K562 (cell line): ENCODE measurements around the gene UBE2E1. TPM values are rescaled to one million over a fixed set of nuclear protein-coding genes. Genes with fewer than 3 reads are reported as not detected.

ENCODE experiments used
- FOSL1 ChIP-seq: fragments of 200-800 bp; sonication (Bioruptor generic); conservative IDR thresholded peaks from 2 replicates; pipeline ENCODE4 v1.6.1; 2016; ENCODE audit warnings: missing genetic modification characterization, missing compliant biosample characterization
- JUND ChIP-seq, 2 experiments: IDR thresholded peaks; 2 replicates in 1 of 2; 3 replicates in 1 of 2; pipeline ENCODE4 v1.6.1; 2011; ENCODE audit warnings: borderline replicate concordance in 2 of 2, low read depth in 2 of 2, low read length in 2 of 2, improper control_type of control experiment in 1 of 2, missing biosample characterization in 1 of 2, missing genetic modification characterization in 1 of 2, missing genetic modification reagents in 1 of 2
- MAFG ChIP-seq: fragments of 450-650 bp; conservative IDR thresholded peaks from 2 replicates; pipeline ENCODE4 v1.6.1; 2016; ENCODE audit warnings: missing genetic modification characterization, missing compliant biosample characterization
- ZNF165 ChIP-seq: fragments of 250-450 bp; sonication (Bioruptor Pico); IDR thresholded peaks from 2 replicates; pipeline ENCODE4 v1.4.0; 2020; ENCODE audit warnings: borderline replicate concordance
- ZNF408 ChIP-seq: fragments of 250-450 bp; sonication (Bioruptor Pico); IDR thresholded peaks from 2 replicates; pipeline ENCODE4 v1.4.0; 2020; ENCODE audit warnings: low read depth, mild to moderate bottlenecking, moderate library complexity
- ZNF592 ChIP-seq: fragments of 450-650 bp; IDR thresholded peaks from 2 replicates; pipeline ENCODE4 v1.6.1; 2017; ENCODE audit warnings: antibody characterized with exemption, mild to moderate bottlenecking
- polyA plus RNA-seq, 8 experiments: library from polyadenylated mRNA; depleted of rRNA in 4 of 8; stranded (reverse) in 5 of 8; unstranded in 3 of 8; fragments of >200 nt; fragmentation: Nextera tagmentation in 2 of 8; fragmentation: Illumina TruSeq in 1 of 8; extraction: Ambion mirVana in 2 of 8; extraction: Trizol in 1 of 8; gene quantifications; 2 replicates each; pipeline versions ENCODE4 v1.2.1 to v1.2.3, GENCODE V29; 2011 to 2014; ENCODE audit warnings: inconsistent platforms in 1 of 8, missing spikeins in 1 of 8
- total RNA-seq, 7 experiments: library from RNA; depleted of rRNA in 6 of 7; stranded (reverse); fragments of >200 nt in 6 of 7; fragmentation: Illumina TruSeq in 2 of 7; extraction: Trizol in 2 of 7; gene quantifications; 2 replicates each; pipeline versions ENCODE4 v1.2.1 to v1.2.3, GENCODE V29; 2011 to 2021; ENCODE audit warnings: low replicate concordance in 1 of 7
- TF ChIP-seq, protein P1 (sequence below): fragments of 250-450 bp; sonication (Bioruptor Pico); IDR thresholded peaks from 2 replicates; pipeline ENCODE4 v1.5.0; 2021; ENCODE audit warnings: mild to moderate bottlenecking, borderline replicate concordance
- TF ChIP-seq, protein P2 (sequence below): fragments of 450-650 bp; formaldehyde crosslinking; IDR thresholded peaks from 2 replicates; pipeline ENCODE4 v1.4.0; 2022; ENCODE audit warnings: missing genetic modification characterization
- TF ChIP-seq, protein P3 (sequence below): fragments of 250-450 bp; sonication (Bioruptor Pico); IDR thresholded peaks from 2 replicates; pipeline ENCODE4 v1.4.0; 2020; ENCODE audit warnings: mild to moderate bottlenecking, moderate library complexity, borderline replicate concordance
- TF ChIP-seq, protein P4 (sequence below): fragments of 450-650 bp; IDR thresholded peaks from 2 replicates; pipeline ENCODE4 v1.6.1; 2016; ENCODE audit warnings: missing biosample characterization, missing genetic modification characterization

UBE2E1 gene
- total and polyA plus RNA-seq, 9 of the 15 experiments (the other 6 are each of a cell fraction or from before 2014, with no cell fraction given): 54.4 to 294 (median 165) TPM

DNA sequence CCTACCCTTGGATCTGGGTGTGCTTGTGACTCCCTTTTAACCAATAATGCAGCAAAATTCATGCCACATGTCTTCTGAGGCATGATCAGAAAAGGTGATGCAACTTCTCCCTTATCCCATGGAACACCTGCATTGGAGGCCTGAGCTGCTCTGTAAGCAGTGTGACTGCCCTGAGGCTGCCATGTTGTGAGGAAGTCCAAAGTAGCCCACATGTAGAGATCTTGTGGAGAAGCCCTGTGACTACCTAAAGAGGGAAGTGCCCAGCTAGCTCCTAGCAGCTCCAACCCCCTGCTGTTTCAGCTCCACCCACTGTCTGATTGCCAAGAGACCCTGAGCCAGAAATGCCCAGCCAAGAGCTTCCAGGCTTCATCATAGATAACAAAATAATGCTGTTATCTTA, 132.9 kb downstream of the UBE2E1 start (continued):
- 0 out of 2 replicates have a peak, but pooled peaks have one; percentile 29 for TF ChIP-seq ZNF592
- 0 out of 2 replicates have a peak, but pooled peaks have one; percentile 9 for TF ChIP-seq JUND (IDR thresholded peaks at IDR 0.05; ENCODE audit: borderline replicate concordance, low read depth, low read length)
- TF ChIP-seq JUND (tag; IDR thresholded peaks at IDR 0.05; ENCODE audit: borderline replicate concordance, low read depth, low read length): no peak
- TF ChIP-seq, protein P1, sequence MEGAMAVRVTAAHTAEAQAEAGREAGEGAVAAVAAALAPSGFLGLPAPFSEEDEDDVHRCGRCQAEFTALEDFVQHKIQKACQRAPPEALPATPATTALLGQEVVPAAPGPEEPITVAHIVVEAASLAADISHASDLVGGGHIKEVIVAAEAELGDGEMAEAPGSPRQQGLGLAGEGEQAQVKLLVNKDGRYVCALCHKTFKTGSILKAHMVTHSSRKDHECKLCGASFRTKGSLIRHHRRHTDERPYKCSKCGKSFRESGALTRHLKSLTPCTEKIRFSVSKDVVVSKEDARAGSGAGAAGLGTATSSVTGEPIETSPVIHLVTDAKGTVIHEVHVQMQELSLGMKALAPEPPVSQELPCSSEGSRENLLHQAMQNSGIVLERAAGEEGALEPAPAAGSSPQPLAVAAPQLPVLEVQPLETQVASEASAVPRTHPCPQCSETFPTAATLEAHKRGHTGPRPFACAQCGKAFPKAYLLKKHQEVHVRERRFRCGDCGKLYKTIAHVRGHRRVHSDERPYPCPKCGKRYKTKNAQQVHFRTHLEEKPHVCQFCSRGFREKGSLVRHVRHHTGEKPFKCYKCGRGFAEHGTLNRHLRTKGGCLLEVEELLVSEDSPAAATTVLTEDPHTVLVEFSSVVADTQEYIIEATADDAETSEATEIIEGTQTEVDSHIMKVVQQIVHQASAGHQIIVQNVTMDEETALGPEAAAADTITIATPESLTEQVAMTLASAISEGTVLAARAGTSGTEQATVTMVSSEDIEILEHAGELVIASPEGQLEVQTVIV (CRISPR knock-in tag): no peak
- no peak for TF ChIP-seq ZNF165 (CRISPR knock-in tag)
- TF ChIP-seq ZNF408 (CRISPR knock-in tag): no peak
- no peak for TF ChIP-seq FOSL1
- TF ChIP-seq, protein P2, sequence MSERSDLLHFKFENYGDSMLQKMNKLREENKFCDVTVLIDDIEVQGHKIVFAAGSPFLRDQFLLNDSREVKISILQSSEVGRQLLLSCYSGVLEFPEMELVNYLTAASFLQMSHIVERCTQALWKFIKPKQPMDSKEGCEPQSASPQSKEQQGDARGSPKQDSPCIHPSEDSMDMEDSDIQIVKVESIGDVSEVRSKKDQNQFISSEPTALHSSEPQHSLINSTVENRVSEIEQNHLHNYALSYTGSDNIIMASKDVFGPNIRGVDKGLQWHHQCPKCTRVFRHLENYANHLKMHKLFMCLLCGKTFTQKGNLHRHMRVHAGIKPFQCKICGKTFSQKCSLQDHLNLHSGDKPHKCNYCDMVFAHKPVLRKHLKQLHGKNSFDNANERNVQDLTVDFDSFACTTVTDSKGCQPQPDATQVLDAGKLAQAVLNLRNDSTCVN (CRISPR knock-in tag): no peak
- TF ChIP-seq, protein P3, sequence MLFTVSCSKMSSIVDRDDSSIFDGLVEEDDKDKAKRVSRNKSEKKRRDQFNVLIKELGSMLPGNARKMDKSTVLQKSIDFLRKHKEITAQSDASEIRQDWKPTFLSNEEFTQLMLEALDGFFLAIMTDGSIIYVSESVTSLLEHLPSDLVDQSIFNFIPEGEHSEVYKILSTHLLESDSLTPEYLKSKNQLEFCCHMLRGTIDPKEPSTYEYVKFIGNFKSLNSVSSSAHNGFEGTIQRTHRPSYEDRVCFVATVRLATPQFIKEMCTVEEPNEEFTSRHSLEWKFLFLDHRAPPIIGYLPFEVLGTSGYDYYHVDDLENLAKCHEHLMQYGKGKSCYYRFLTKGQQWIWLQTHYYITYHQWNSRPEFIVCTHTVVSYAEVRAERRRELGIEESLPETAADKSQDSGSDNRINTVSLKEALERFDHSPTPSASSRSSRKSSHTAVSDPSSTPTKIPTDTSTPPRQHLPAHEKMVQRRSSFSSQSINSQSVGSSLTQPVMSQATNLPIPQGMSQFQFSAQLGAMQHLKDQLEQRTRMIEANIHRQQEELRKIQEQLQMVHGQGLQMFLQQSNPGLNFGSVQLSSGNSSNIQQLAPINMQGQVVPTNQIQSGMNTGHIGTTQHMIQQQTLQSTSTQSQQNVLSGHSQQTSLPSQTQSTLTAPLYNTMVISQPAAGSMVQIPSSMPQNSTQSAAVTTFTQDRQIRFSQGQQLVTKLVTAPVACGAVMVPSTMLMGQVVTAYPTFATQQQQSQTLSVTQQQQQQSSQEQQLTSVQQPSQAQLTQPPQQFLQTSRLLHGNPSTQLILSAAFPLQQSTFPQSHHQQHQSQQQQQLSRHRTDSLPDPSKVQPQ (CRISPR knock-in tag): no peak
- TF ChIP-seq MAFG (tag): no peak
- TF ChIP-seq, protein P4, sequence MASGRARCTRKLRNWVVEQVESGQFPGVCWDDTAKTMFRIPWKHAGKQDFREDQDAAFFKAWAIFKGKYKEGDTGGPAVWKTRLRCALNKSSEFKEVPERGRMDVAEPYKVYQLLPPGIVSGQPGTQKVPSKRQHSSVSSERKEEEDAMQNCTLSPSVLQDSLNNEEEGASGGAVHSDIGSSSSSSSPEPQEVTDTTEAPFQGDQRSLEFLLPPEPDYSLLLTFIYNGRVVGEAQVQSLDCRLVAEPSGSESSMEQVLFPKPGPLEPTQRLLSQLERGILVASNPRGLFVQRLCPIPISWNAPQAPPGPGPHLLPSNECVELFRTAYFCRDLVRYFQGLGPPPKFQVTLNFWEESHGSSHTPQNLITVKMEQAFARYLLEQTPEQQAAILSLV: 0 out of 2 replicates have a peak, but pooled peaks have one; percentile 43
